NCI-H774 (cell line): ENCODE data around the gene AKAP12.

Experiments
- DNase-seq: peaks from one replicate; lab custom pipeline; 2025; lab: John Stamatoyannopoulos, UW

Gene AKAP12

DNA sequence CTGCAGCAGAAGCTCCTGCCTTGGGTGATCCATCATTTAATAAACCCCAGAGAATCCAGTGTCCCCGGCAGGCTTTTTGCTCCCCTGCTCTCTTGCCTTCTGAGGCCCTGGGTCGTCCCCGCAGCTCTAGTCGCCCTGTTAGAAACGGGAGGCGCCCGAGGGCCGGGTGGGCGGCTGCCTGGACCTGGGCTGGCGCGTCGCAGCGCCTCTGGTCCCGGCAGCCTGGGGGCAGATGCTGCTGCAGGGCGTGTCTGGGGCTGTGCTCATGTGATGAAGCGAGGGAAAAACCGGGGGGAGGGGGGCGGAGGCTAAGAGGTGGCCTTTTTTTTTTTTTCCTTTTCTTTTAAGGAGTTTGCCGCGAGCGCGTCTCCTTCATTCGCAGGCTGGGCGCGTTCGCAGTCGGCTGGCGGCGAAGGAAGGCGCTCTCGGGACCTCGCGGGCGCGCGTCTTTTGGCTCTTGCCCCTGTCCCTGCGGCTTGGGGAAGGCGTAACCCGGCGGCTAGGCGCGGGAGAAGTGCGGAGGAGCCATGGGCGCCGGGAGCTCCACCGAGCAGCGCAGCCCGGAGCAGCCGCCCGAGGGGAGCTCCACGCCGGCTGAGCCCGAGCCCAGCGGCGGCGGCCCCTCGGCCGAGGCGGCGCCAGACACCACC lies 394 bp downstream of the AKAP12 start:
- no peak for DNase-seq

DNA sequence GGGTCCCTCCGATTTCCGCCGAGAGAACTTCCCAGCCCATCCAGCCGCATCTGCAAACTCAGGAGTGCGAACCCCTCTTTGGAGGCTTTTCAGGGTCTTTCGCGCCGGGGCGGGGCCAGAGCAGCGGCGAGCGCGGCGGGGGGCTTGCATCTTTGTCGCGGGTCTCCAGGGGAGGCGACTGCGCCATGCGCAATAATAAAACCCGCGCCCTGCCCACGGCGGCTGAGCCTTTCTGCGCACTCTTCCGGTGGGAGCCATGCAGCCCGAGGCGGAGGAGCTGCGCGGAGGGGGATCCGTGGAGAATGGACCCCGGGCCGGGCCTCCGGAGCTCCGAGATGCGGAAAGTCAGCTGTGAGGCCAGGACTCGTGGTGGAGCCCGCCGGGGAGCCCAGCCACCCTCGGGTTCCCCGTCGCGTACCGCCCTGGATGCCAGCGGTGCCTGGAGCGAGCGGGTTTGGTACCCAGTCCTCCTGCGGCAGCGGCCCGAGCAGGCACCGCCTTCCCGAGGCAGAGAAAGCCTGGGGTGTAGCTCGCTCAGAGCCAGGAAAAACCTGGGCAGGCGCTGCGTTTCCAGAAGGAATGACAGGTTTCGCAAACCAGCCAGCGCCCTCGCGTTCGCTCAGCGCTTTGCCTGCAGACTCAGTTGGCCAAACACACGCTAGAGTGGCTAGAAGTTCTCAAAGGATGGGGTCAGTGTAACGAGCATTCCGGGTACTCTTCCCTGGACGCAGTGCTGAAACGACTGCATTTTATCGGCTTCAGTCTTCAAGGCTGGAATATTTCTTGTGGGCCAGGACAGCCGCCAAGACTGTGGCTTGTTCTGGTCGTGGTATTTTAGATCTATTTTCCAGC lies 1.2 kb downstream of the AKAP12 start:
- DNase-seq, result peak; percentile 5

DNA sequence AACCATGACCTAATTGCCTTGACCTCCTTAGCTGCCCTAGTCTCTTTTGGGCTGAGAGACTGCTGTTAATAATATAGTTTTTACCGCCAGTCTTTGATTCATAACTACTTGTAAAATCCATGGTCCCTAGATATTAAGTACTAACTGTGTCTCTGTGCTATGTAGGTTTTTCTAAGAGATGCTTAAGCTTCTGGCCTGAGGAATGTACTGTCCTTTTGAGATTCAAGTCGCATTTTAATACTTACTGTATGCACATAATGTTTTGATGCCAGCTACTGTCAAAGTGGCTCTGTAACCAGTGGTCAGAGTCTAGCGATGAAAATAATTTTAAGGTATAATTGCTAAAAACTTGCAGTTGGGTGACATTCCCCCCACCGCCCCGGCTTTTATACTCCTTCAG lies 2.1 kb downstream of the AKAP12 start:
- no peak for DNase-seq

DNA sequence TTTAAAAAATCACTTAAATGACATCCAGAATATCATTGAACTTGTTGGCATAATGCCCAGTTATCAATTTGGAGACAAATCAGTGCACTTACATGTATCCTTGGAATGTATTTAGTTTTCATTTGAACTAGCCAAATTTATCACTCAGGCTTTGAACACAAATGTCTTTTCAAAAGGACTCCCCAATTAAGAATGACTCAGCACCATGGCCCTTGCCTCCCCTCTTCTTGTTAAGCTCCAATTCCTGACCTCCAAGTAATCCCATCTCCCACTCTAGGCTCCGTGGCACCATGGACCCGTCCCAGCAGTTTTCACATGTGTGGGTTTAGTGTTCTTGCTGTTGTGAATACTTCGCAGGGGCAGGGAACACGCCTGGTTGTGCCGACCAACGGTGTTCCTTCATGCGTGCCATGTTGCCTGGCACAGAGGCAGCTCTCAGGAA lies 2.7 kb downstream of the AKAP12 start:
- DNase-seq, result no peak

DNA sequence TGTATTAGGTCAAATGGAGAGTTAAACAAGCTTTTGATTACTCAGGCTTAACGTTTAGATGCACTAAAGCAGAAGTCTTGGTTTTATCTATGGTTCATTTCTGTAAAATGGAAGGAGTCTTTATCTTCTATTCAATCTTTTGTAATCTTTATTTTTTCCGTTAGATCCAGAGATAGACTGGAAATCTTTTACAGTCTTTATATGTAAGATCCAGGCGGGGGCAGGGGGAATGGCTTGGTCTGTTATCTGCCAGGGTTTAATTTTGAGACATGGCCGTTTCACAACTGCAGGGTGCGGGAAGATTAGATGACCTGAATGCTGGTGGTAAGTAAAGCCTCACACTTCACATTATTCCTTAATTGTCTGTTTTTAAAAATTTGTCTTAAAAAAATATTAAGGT lies 3.7 kb downstream of the AKAP12 start:
- no peak for DNase-seq

DNA sequence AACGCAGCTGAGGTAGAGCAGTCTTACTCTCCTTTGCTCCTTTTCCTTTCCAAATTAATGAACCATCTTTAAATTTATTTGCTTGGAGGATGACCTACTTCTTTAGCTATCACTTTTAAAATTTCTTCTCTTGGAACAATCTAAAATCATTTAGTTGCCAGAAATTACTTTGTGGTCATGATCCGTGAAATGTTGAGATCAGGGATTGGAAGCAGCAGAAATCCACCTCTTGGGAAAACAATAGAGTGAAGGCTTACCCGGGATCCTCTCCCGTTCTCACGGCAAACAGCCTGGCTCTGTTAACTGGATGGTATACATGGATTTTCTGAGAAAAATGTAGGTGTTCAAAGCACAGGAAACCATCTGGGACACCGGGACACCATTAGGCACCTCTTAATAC lies 7.7 kb downstream of the AKAP12 start:
- no peak for DNase-seq

DNA sequence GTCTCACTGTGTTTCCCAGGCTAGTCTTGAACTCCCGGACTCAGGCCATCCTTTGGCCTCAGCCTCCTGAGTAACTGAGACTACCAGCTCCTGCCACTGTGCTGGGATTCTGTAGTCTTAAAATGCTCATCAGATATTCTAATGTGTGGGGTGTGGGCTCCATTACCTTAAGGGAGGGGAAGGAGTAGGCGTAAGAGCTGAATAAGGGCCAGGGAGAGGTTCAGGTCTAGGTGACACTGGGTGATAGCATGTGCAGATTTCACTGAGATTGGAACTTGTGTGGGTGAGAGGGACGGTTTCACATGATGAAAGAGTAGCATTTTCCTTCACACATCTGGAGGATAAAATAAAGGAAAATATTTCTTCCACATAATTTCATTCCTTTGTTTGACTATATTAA lies 8.5 kb downstream of the AKAP12 start:
- no peak for DNase-seq

DNA sequence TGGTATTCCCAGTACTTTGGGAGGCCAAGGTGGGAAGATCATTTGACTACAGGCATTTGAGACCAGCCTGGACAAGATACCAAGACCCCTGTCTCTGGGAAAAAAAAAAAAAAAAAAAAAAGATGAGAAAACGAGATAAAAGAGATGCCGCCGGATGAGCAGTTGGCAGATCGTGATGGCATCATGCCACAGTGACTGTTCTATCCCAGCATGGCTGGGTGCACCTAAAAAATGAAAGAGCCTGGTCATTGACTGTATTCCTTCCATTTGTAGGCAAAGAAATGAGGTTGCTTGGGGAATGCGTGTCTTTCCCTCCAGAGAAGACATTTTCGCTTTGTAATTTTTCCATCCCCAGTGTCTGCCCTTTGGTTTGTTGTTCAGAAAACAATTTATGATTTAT lies 12.9 kb downstream of the AKAP12 start:
- no peak for DNase-seq

DNA sequence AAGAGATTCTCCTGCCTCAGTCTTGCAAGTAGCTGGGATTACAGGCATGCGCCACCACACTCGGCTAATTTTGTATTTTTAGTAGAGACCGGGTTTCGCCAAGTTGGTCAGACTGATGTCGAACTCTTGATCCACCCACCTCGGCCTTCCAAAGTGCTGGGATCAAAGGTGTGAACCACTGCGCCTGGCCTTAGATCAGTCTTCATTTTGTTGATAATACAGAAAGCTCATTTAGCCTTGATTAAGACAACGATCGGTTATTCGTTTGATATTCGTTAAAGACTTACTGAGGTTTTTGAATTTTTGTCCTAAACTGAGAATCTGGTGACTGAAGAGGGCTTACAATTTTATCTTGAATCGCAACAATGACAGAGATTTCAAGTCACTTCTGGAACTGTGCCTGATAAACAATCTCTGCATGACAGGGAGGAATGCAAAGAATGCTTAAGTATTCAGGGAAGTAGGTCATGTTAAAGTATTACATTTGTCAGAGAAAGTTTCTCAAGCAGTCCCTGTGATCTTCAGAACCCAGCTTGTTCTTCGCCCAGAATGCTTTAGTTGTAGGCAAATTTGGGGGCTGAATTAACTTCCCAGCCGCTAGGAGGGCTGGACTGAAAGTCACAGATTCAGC lies 14.8 kb downstream of the AKAP12 start:
- no peak for DNase-seq

DNA sequence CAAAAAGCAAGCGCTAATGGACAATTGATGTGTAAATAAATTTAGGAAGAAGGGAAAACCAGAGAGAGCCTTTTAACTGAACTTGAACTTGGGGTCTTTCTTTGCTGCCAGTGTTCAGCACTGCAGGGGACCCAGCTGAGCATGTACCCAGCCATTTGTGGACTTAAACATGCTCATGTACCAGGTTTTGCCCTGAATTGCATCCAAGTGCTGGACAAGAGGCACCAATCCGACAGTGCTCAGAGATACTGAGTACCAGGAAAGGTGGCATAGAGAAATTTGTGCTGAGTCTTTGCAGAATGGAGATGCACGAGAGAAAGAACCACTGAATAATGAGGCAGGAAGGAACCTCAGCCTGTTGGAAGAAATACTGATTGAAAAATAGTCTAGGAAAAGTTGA lies 16.0 kb downstream of the AKAP12 start:
- DNase-seq, result no peak

DNA sequence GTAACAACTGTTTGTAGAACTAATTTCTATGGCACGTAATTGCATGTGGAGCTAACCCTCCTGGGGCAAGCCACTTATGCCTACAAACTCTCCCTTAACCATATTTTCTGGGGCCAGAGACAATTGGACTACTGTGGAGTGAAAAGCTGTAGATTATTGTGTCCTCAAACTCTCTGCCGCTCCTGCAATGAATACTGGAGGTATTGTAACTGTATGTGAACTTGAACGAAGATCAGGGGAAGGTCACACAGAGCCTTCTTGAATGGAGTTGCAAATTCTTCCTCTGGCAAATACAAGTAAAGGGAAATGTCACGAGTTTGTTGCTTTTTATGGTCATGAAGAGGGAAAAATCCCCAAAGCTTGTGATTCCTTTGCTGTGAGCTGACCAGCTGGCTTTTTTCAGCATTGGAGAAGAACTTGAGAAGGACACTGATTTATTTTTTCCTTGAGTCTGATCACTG lies 18.2 kb downstream of the AKAP12 start:
- no peak for DNase-seq

DNA sequence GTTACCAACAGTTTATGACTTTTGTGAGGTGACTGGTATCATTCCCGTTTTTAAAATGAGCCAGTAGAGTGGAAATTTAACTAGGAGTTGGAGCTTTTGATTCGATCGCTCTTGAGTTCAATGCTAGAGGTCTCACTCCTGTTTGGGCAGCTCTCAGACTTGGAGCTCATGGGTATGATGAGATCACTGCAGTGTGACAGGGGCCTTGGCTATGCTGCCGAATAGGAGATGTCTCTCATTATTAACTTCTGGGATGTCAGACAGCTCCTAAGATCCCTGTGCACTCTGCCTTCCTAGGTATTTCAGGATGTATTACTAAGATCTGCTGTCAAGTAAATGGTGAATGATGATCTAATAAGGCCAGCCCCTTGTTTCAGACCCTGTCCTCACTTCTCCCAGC lies 20.4 kb downstream of the AKAP12 start:
- DNase-seq, result no peak

DNA sequence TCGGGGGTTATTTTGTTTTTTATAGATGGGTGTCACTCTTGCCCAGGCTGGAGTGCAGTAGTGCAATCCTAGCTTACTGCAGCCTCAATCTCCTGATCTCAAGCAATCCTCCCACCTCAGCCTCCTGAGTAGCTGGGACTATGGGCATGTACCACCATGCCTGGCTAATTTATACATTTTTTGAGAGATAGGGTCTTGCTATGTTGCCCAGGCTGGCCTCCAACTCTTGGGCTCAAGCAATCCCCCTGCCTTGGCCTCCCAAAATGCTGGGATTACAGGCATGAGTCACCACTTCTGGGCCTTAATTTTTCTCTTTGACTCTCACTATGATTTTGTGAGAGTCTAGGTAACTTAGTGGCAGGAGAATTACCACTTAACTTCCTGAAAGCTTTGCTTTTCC lies 23.3 kb downstream of the AKAP12 start:
- no peak for DNase-seq

DNA sequence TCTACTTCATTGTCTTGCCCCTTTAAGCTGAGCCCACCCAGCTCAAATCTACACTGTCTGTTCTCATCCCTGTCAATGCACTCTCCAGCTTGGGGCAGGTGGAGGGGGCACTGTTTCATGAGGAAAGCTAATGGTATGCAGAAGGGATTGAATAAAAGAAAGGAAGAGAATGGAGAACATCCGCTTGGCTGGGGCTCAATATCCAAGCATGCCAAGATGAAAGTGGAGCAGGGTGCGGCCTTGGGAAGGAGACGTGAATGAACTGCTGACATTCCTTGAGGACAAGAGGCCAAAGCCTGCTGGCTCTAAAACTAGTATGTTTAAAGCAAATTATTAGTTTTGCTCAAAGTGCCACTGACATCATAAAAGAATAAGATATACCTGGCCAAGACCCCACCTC lies 24.2 kb downstream of the AKAP12 start:
- no peak for DNase-seq

DNA sequence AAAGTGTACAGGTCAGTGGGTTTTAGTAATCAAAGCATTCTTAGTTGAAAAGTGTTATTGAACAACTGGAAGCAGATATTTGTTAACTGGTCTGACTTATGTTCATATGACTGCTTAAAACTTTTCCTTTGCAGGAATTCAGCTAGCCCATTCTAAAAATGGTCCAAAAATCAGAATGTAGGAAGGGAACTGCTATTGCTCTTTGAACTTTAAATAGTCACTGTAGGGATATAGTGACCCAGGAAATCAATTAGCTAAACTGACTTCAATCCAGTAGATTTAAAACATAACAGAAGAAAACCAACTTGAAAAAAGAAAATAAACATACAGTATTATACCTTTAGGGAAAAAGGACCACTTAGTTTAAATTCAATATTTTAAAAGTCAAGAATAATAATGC lies 25.5 kb downstream of the AKAP12 start:
- DNase-seq, result no peak

DNA sequence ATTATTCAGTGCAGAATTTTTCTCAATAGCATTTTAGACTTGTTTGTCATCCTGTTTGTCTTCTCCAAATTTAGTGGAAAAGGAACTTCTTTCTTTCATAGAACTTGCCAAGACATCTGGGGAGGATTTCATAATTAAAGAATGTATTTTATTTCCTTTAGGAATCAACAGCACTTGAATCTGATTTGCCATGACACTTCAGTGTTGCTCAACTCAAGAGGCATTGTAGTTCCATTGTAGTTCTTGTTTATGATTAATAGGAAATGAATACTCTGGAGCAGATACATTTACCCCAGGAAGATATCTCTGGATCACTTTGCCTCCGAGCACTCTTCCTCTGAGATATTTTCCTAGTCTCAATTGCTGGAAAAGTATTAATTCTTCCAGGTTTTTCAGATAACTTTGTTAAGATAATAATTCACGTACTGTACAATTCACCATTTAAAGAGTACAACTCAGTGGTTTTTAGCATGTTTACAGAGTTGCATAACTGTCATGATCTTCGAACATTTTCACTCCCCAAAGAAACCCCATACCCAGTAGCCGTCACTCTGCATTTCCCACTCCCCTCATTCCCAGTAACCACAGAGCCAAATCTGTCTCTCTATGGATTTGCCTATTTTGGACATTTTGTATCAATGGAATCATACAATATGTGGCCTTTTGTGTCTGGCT lies 29.7 kb downstream of the AKAP12 start:
- DNase-seq, result no peak

DNA sequence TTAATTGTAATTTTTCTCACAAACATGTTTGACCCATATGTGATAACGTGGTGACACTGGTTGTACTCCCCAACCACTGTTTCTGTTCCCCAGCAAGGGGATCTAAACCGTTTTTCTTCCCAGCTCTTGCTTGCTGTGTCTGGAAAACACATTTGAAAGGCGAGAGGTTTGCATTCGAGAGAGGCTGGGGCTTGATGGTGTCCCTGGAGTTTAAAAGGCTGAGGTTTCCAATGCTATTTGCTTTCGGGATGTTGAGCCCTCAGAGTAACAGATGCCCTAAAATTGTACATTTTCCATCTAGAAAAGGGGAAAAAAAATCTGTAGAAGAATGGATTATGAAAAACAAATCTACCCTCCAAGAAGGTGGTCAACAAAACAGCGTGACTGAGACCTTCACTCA lies 35.4 kb downstream of the AKAP12 start:
- no peak for DNase-seq

DNA sequence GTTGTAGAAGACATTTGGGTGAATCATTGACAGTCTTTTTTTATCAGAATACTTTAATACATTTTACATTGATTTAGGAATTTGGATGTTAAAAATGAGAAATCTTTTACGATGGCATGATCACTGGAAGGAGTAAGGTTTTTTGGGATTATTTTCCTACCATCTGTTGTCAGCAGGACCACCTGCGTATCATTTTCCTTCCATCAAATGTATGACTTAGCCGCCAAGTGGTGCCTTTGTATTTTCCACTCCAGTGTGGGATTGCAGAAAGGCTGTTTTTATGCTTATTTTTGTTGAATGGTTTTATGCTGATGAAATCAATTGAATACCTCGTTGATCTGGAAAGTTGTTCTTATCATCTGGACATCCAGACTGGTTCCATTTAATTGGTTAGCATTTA lies 35.8 kb downstream of the AKAP12 start:
- DNase-seq, result no peak

DNA sequence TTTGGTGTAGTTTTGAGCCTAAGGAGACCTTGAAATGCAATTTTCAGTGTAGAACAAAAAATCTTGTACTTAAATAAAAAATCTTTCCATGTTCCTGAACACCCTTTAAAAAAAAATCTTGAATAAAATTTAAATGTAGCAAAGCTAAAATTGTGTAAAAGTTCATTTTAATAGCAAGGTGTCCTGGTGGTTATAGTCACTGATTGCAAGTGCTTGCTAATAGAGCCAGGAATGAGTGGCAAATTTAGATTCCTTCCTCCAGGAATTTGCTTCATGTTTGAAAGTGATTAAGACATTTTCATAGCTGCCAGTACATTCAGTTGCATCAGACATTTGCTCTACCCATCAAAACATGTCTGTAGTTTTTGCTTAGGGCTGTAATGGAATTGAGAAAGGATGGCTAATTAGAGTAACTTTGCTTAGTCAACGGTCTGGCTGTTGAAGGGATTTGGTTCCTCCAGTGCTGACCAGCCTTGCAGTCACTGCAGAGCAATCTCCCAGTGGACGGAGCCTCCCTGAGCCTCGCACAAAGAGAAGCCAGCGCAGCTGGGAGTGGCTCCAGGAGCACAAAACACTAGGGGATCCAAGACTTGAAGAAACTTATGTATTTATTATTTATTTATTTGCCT lies 36.5 kb downstream of the AKAP12 start:
- no peak for DNase-seq

DNA sequence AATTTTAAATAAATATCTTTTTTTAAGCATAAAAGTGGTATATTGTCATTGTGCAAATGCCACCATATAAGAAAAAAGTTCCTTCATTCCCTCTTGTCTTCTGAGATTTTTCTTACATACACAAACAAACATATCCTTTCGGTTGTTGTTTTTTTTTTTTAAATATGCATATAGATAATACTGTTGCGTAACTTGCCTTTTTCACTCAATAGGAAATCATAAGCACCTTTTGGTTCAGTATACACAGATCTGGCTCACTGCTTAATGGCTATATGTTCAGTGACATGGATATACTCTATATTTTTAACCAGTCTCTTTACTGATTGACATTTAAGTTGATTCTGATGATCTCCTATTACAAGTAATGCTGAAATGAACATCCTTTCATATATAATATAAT lies 40.1 kb downstream of the AKAP12 start:
- DNase-seq, result no peak

DNA sequence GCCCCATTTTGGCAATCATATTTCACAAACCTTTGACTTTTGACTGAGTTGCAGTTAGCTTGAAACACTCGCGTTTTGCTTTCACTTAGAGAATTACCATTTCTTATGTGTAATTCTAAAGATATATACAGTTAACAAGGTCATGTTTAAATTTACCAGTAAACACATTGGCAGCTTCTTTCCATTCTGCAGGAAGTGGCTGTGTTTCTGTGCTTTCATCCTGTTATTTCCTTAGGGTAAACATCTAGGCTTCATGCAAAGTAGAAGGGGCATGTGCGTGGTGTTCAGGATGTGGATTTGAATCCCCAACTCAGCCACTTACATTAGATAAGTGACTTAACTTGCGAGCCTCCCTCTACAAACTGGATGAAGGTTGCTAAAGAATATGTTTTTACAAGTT lies 41.1 kb downstream of the AKAP12 start:
- DNase-seq, result no peak

DNA sequence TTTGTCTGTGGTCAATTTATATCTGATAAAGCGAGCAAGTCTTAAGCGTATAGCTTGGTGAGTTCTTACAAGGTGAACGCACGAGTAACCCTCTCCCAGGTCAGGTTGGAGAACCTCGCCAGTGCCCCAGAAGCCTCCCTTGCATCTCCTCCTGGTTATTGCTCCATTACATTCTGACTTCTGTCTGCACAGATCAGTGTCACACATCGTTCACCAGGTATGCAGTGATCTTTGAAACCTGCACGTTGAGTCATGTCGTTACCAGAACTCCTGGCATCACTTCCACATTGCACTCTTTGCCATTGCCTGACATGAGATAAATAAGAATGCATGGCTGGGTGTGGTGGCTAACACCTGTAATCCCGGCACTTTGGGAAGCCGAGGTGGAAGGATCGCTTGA lies 44.2 kb downstream of the AKAP12 start:
- DNase-seq, result no peak
